CD4-positive, alpha-beta memory T cell (primary cell): ENCODE measurements around the gene VPS13A. TPM values are rescaled to one million over a fixed set of nuclear protein-coding genes. Genes with fewer than 3 reads are reported as not detected.
"Not testable (repeated sequence)": the region's sequence is repeated elsewhere in the genome, so short reads cannot be mapped to it uniquely, and the experiment has no call there.

Experiments
- CTCF ChIA-PET: fragments of 350-600 bp; sonication (Branson Sonifier 250); formaldehyde crosslinking; loops from one replicate; lab custom pipeline; 2021; ENCODE audit warnings: inconsistent platforms; ENCODE audit not compliant: partially characterized antibody; lab: Charles Lee
- POLR2A ChIA-PET: fragments of 350-600 bp; sonication (Branson Sonifier 250); formaldehyde crosslinking; loops from one replicate; lab custom pipeline; 2021; ENCODE audit not compliant: partially characterized antibody; lab: Charles Lee
- DNase-seq, 5 donors: peaks; one replicate each; pipeline versions ENCODE4 v3.0.0 to v3.0.0-alpha.2; 2020 to 2022; ENCODE audit warnings: mixed read lengths in 1 of 5
- H3K27ac ChIP-seq: one replicate; pipeline ENCODE4 v1.7.0; 2013; ENCODE audit warnings: low read depth, low read length
- H3K27me3 ChIP-seq: 2 replicates; pipeline ENCODE4 v1.7.0; 2013; ENCODE audit warnings: mild to moderate bottlenecking, low read length, moderate library complexity; ENCODE audit not compliant: insufficient read depth
- H3K36me3 ChIP-seq: 2 replicates; pipeline ENCODE4 v1.7.0; 2013; ENCODE audit warnings: mild to moderate bottlenecking, low read length, moderate library complexity; ENCODE audit not compliant: insufficient read depth
- H3K4me1 ChIP-seq: 2 replicates; pipeline ENCODE4 v1.7.0; 2013; ENCODE audit warnings: mild to moderate bottlenecking, low read length, moderate library complexity; ENCODE audit not compliant: insufficient read depth
- H3K4me3 ChIP-seq, 2 donors: one replicate each; pipeline ENCODE4 v1.7.0; 2013; ENCODE audit warnings: low read length in 2 of 2, mild to moderate bottlenecking in 1 of 2
- H3K9me3 ChIP-seq, 2 donors: one replicate each; pipeline ENCODE4 v1.7.0; 2013; ENCODE audit warnings: low read length in 2 of 2, control low read depth in 1 of 2; ENCODE audit not compliant: control insufficient read depth in 1 of 2
- H3K27ac Mint-ChIP-seq, 7 donors: one replicate each; pipeline ENCODE4 v1.8.0; 2020 to 2021; ENCODE audit warnings: mixed read lengths in 7 of 7, mild to moderate bottlenecking in 6 of 7, inconsistent platforms in 3 of 7, moderate library complexity in 3 of 7
- H3K27me3 Mint-ChIP-seq, 2 donors: one replicate each; pipeline ENCODE4 v1.8.0; 2020 to 2021; ENCODE audit warnings: mixed read lengths in 2 of 2
- H3K36me3 Mint-ChIP-seq, 2 donors: one replicate each; pipeline ENCODE4 v1.8.0; 2020 to 2021; ENCODE audit warnings: mixed read lengths in 2 of 2, inconsistent platforms in 1 of 2, mild to moderate bottlenecking in 1 of 2
- H3K4me1 Mint-ChIP-seq, 4 donors: one replicate each; pipeline ENCODE4 v1.8.0; 2020 to 2021; ENCODE audit warnings: mixed read lengths in 4 of 4, mild to moderate bottlenecking in 1 of 4
- H3K4me3 Mint-ChIP-seq, 8 donors: one replicate each; pipeline ENCODE4 v1.8.0; 2020 to 2021; ENCODE audit warnings: mixed read lengths in 8 of 8, mild to moderate bottlenecking in 7 of 8, moderate library complexity in 6 of 8, inconsistent platforms in 3 of 8
- H3K9me3 Mint-ChIP-seq, 8 donors: one replicate each; pipeline ENCODE4 v1.8.0; 2020 to 2021; ENCODE audit warnings: mixed read lengths in 8 of 8, mild to moderate bottlenecking in 5 of 8, inconsistent platforms in 3 of 8, moderate library complexity in 1 of 8
- intact Hi-C: fragments of 100-400 bp; cut with micrococcal nuclease; formaldehyde crosslinking; loops from one replicate; pipeline ENCODE4 v1.15.1; 2023
- polyA plus RNA-seq, 2 donors: library from polyadenylated mRNA; unstranded; fragments of 300-500 nt; fragmentation: Illumina TruSeq; gene quantifications; one replicate each; pipeline ENCODE4 v1.2.3, GENCODE V29; 2021
- total RNA-seq, 2 experiments: library from RNA; stranded (reverse); gene quantifications; one replicate each; pipeline ENCODE4 v1.2.3, GENCODE V29; 2021

VPS13A gene
- total and polyA plus RNA-seq, 4 experiments from 2014 or later = 1.7 to 58.2 (median 30.1) TPM

- Histone ChIP-seq H3K9me3 (no peaks in the 10 kb centered on the region), H3K4me1 (no peaks in the 10 kb centered on the region), H3K4me3 (no peak overlapping the region), H3K36me3 (no peaks in the 10 kb centered on the region), H3K27ac (no peak overlapping the region), H3K27me3 (no peaks in the 10 kb centered on the region)
- Mint-ChIP-seq H3K4me1 (peaks cover 0 to 2% (median 0%) of the 10 kb centered on the region in 4 donors), H3K36me3 (peaks cover 59 to 72% of the 10 kb centered on the region in 2 donors), H3K4me3 (no peak overlapping the region), H3K9me3 (peaks cover 0 to 24% (median 14%) of the 10 kb centered on the region in 8 donors), H3K27ac (no peak overlapping the region), H3K27me3 (no peaks in the 10 kb centered on the region)
- ChIA-PET POLR2A (no interaction called here), CTCF (no interaction called here)
- no peak for DNase-seq
- intact Hi-C loops = no loop called here
These were observed 84.3 kb downstream of the VPS13A start for GRCh38 chr9:77261605-77262004.

GRCh38 chr9:77267762-77268161, 90.4 kb downstream of the VPS13A start:
- POLR2A ChIA-PET, H3K4me3 ChIP-seq, H3K27ac Mint-ChIP-seq, intact Hi-C loops, H3K9me3 ChIP-seq, H3K4me1 Mint-ChIP-seq, H3K27me3 ChIP-seq, H3K4me1 ChIP-seq, H3K36me3 ChIP-seq, CTCF ChIA-PET, H3K27ac ChIP-seq, DNase-seq, H3K4me3 Mint-ChIP-seq, H3K27me3 Mint-ChIP-seq: not testable (repeated sequence)
- Mint-ChIP-seq H3K36me3 (peaks cover 63% of the 10 kb centered on the region in 2 donors), H3K9me3 (peaks cover 0 to 22% (median 12%) of the 10 kb centered on the region in 8 donors)

GRCh38 chr9:77271023-77271690, 93.8 kb downstream of the VPS13A start:
- Histone ChIP-seq H3K27ac (no peak overlapping the region), H3K36me3 (peaks cover under 1% of the 10 kb centered on the region), H3K9me3 (no peaks in the 10 kb centered on the region), H3K4me1 (no peaks in the 10 kb centered on the region), H3K4me3 (no peak overlapping the region), H3K27me3 (no peaks in the 10 kb centered on the region)
- intact Hi-C loops = no loop called here
- no peaks in the 10 kb centered on the region for H3K27me3 Mint-ChIP-seq
- H3K36me3 Mint-ChIP-seq = peaks cover 38 to 41% of the 10 kb centered on the region in 2 donors
- ChIA-PET CTCF (no interaction called here), POLR2A (no interaction called here)
- H3K4me1 Mint-ChIP-seq = peaks cover 0 to 2% (median 0%) of the 10 kb centered on the region in 4 donors
- no peak overlapping the region for H3K4me3 Mint-ChIP-seq
- no peak overlapping the region for H3K27ac Mint-ChIP-seq
- no peak for DNase-seq
- H3K9me3 Mint-ChIP-seq = peaks cover 0 to 7% (median under 1%) of the 10 kb centered on the region in 8 donors

- Mint-ChIP-seq H3K36me3 (peaks cover 37 to 41% of the 10 kb centered on the region in 2 donors), H3K27ac (no peak overlapping the region), H3K4me3 (no peak overlapping the region), H3K4me1 (peaks cover 0 to 1% (median 0%) of the 10 kb centered on the region in 4 donors), H3K27me3 (no peaks in the 10 kb centered on the region), H3K9me3 (no peaks in the 10 kb centered on the region)
- Histone ChIP-seq H3K27ac (no peak overlapping the region), H3K27me3 (no peaks in the 10 kb centered on the region), H3K36me3 (peaks cover 9% of the 10 kb centered on the region), H3K9me3 (no peaks in the 10 kb centered on the region), H3K4me1 (no peaks in the 10 kb centered on the region), H3K4me3 (no peak overlapping the region)
- no peak for DNase-seq
- ChIA-PET CTCF (no interaction called here), POLR2A (no interaction called here)
- intact Hi-C loops = no loop called here
These were observed 99.5 kb downstream of the VPS13A start for GRCh38 chr9:77276799-77277198.

GRCh38 chr9:77277719-77278118, 100.4 kb downstream of the VPS13A start:
- Mint-ChIP-seq H3K27me3 (no peaks in the 10 kb centered on the region), H3K4me3 (no peak overlapping the region), H3K9me3 (no peaks in the 10 kb centered on the region), H3K27ac (no peak overlapping the region), H3K4me1 (peaks cover 0 to 1% (median 0%) of the 10 kb centered on the region in 4 donors), H3K36me3 (peaks cover 34 to 39% of the 10 kb centered on the region in 2 donors)
- intact Hi-C loops = no loop called here
- Histone ChIP-seq H3K36me3 (peaks cover 12% of the 10 kb centered on the region), H3K4me1 (no peaks in the 10 kb centered on the region), H3K27ac (no peak overlapping the region), H3K4me3 (no peak overlapping the region), H3K27me3 (no peaks in the 10 kb centered on the region), H3K9me3 (no peaks in the 10 kb centered on the region)
- no peak for DNase-seq
- POLR2A ChIA-PET = no interaction called here
- CTCF ChIA-PET = no interaction called here

GRCh38 chr9:77283991-77284390, 106.7 kb downstream of the VPS13A start:
- Histone ChIP-seq H3K27me3 (no peaks in the 10 kb centered on the region), H3K4me1 (no peaks in the 10 kb centered on the region), H3K27ac (no peak overlapping the region), H3K36me3 (peaks cover 17% of the 10 kb centered on the region), H3K4me3 (no peak overlapping the region), H3K9me3 (no peaks in the 10 kb centered on the region)
- CTCF ChIA-PET = no interaction called here
- Mint-ChIP-seq H3K4me3 (no peak overlapping the region), H3K4me1 (peaks cover 0 to 1% (median under 1%) of the 10 kb centered on the region in 4 donors), H3K27me3 (no peaks in the 10 kb centered on the region), H3K9me3 (peaks cover 4 to 20% (median 16%) of the 10 kb centered on the region in 8 donors), H3K36me3 (peaks cover 57% of the 10 kb centered on the region in 2 donors), H3K27ac (no peak overlapping the region)
- no peak for DNase-seq
- intact Hi-C loops = no loop called here
- POLR2A ChIA-PET = no interaction called here

GRCh38 chr9:77284616-77285015, 107.3 kb downstream of the VPS13A start:
- H3K27ac Mint-ChIP-seq = no peak overlapping the region

More at GRCh38 chr9:77284616-77285015, 107.3 kb downstream of the VPS13A start:
- H3K4me3 ChIP-seq = no peak overlapping the region
- H3K4me3 Mint-ChIP-seq = no peak overlapping the region
- H3K9me3 ChIP-seq = no peaks in the 10 kb centered on the region
- H3K36me3 ChIP-seq = peaks cover 17% of the 10 kb centered on the region
- no peaks in the 10 kb centered on the region for H3K27me3 ChIP-seq
- no peak for DNase-seq
- peaks cover 0 to 1% (median 0%) of the 10 kb centered on the region in 4 donors for H3K4me1 Mint-ChIP-seq
- intact Hi-C loops = loop anchor here (5.0 kb wide), 1 partner anchor 107 kb away; the partner anchor contains the start of gene VPS13A
- H3K36me3 Mint-ChIP-seq = peaks cover 53 to 57% of the 10 kb centered on the region in 2 donors
- POLR2A ChIA-PET = no interaction called here
- H3K9me3 Mint-ChIP-seq = peaks cover 4 to 21% (median 17%) of the 10 kb centered on the region in 8 donors
- CTCF ChIA-PET = no interaction called here
- no peaks in the 10 kb centered on the region for H3K27me3 Mint-ChIP-seq
- H3K27ac ChIP-seq = no peak overlapping the region
- no peaks in the 10 kb centered on the region for H3K4me1 ChIP-seq
